ENCODE measurements around the gene IL18R1.

DNA sequence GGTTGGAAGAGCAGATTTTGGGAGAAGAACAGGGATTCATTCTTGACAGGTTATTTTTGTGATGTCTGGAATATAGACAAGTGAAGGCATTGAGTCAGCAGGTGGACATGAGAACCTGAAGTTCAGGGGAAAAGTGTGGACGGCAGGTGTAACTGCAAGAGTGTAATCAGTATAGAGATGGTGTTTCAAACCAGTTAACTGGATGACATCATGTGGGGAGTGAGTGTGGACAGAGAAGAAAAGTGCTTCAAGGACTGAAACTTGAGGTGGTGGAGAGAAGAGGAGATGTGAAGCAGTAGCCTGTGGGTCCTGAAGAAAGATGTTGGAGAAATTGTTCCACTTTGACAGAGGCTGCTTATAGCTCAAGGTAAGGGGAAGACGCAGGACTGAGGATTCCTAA lies 37.2 kb upstream of the IL18R1 start:
- TF ChIP-seq, protein P1, sequence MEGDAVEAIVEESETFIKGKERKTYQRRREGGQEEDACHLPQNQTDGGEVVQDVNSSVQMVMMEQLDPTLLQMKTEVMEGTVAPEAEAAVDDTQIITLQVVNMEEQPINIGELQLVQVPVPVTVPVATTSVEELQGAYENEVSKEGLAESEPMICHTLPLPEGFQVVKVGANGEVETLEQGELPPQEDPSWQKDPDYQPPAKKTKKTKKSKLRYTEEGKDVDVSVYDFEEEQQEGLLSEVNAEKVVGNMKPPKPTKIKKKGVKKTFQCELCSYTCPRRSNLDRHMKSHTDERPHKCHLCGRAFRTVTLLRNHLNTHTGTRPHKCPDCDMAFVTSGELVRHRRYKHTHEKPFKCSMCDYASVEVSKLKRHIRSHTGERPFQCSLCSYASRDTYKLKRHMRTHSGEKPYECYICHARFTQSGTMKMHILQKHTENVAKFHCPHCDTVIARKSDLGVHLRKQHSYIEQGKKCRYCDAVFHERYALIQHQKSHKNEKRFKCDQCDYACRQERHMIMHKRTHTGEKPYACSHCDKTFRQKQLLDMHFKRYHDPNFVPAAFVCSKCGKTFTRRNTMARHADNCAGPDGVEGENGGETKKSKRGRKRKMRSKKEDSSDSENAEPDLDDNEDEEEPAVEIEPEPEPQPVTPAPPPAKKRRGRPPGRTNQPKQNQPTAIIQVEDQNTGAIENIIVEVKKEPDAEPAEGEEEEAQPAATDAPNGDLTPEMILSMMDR (IDR thresholded peaks at IDR 0.05; ENCODE audit: insufficient read depth, low read length, poor library complexity, severe bottlenecking), result no peak
- TF ChIP-seq EZH2phosphoT487 (conservative IDR thresholded peaks at IDR 0.05; ENCODE audit: low read length), result no peak
